Measurements from ENCODE around the gene COLQ.

Gene COLQ

DNA sequence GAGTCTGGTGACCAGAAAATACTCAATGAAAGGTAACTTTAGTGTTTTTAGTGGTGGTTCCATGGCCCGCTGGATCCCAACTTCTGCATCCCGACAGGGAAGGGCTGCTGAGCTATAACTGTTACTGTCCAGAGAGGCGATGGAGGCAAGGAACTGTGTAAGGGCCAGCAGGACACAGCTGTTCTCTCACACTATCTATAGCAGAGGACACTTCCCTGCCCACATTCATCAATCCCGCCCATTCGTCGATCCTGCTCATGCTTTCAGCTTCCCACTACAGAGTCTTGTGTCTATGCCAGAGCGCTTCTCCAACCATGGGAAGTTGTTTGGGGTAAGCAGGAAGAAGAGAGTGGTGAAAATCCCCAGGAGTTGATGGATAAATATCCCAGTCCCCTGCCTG is 8.4 kb downstream of the COLQ start:
- TF ChIP-seq, protein P1, sequence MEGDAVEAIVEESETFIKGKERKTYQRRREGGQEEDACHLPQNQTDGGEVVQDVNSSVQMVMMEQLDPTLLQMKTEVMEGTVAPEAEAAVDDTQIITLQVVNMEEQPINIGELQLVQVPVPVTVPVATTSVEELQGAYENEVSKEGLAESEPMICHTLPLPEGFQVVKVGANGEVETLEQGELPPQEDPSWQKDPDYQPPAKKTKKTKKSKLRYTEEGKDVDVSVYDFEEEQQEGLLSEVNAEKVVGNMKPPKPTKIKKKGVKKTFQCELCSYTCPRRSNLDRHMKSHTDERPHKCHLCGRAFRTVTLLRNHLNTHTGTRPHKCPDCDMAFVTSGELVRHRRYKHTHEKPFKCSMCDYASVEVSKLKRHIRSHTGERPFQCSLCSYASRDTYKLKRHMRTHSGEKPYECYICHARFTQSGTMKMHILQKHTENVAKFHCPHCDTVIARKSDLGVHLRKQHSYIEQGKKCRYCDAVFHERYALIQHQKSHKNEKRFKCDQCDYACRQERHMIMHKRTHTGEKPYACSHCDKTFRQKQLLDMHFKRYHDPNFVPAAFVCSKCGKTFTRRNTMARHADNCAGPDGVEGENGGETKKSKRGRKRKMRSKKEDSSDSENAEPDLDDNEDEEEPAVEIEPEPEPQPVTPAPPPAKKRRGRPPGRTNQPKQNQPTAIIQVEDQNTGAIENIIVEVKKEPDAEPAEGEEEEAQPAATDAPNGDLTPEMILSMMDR (IDR thresholded peaks at IDR 0.05; ENCODE audit: insufficient read depth, low read depth, low read length, missing control alignments) = no peak
- H3K4me3 ChIP-seq (ENCODE audit: low read depth, low read length) = no peak overlapping the region
- no peak for DNase-seq (ENCODE audit: low read depth)

DNA sequence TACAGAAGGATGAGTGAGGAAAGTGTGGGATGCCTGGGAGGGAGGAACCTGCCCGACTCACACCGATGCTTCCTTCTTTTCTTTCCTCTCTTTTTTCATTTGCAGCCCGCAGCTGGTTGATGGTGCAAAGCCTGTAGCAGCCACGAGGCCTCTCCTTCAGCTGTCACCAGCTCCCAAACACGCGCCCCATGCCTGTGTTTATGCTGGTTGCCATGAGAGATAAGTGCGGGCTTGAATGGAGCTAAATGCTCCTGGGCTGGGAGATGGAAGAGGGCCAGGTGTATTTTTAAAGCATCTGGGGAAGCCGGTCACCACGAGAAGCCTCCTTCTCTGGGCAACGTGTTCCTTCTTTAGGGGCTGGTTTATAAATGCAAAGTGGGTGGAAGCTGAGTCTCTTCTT is 9.3 kb downstream of the COLQ start:
- no peak for DNase-seq (ENCODE audit: low read depth)

DNA sequence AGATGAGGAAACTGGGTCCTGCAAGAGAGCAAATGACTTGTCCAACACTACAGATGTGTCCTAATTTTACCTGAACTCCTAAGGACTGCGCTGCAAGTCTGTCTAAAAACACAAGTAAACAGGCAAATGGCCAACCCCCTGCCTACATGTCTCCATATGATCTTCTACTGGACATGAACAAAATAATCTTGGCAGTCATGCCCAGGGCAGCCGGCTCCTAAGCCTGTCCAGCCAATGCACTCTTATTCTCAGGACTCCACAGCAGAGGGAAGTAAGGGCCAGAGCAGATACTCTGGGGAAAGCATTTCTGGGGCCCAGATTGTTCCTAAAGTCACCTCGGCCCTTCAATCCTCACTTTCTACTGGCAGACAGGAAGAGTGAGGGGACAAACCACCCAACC is 10.3 kb downstream of the COLQ start:
- H3K4me3 ChIP-seq (ENCODE audit: low read depth, low read length) = no peak overlapping the region
- DNase-seq (ENCODE audit: low read depth) = no peak
- TF ChIP-seq, protein P1 (IDR thresholded peaks at IDR 0.05; ENCODE audit: insufficient read depth, low read depth, low read length, missing control alignments) = no peak

More for the DNA sequence above, 9.3 kb downstream of the COLQ start:
- TF ChIP-seq, protein P1 (IDR thresholded peaks at IDR 0.05; ENCODE audit: insufficient read depth, low read depth, low read length, missing control alignments) = no peak
- H3K4me3 ChIP-seq (ENCODE audit: low read depth, low read length) = no peak overlapping the region

DNA sequence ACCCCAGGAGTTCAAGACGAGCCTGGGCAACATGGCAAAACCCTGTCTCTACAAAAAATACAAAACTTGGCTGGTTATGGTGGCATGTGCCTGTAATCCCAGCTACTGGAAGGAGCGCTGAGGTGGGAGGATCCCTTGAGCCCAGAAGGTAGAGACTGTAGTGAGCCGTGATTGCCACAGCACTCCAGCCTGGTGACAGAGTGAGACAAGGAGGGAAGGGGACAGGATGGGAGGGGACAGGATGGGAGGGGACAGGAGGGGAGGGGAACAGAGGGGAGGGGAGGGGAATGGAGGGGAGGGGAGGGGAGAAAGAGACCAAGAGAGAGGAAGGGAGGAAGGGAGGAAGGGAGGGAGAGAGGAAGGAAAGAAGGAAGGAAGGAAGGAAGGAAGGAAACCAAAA is 11.0 kb downstream of the COLQ start:
- TF ChIP-seq, protein P1 (IDR thresholded peaks at IDR 0.05; ENCODE audit: insufficient read depth, low read depth, low read length, missing control alignments) = no peak
- no peak for DNase-seq (ENCODE audit: low read depth)
- H3K4me3 ChIP-seq (ENCODE audit: low read depth, low read length) = no peak overlapping the region

DNA sequence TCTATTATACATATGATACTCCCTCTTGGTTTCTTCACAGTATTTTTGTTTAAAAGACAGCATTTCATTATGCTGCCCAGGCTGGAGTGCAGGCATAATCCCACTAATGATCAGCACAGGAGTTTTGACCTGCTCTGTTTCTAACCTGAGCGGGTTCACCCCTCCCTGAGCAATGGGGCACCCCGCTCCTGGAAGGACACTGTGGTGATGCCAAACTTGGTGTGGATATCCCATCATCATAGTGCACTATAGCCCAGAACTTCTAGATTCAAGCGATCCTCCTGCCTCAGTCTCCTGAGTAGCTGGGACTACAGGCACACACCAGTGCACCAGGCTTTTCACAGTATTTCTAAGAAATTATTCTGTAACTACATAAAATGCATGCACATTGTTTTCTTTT is 14.9 kb downstream of the COLQ start:
- no peak for DNase-seq (ENCODE audit: low read depth)
- TF ChIP-seq, protein P1 (IDR thresholded peaks at IDR 0.05; ENCODE audit: insufficient read depth, low read depth, low read length, missing control alignments) = no peak

DNA sequence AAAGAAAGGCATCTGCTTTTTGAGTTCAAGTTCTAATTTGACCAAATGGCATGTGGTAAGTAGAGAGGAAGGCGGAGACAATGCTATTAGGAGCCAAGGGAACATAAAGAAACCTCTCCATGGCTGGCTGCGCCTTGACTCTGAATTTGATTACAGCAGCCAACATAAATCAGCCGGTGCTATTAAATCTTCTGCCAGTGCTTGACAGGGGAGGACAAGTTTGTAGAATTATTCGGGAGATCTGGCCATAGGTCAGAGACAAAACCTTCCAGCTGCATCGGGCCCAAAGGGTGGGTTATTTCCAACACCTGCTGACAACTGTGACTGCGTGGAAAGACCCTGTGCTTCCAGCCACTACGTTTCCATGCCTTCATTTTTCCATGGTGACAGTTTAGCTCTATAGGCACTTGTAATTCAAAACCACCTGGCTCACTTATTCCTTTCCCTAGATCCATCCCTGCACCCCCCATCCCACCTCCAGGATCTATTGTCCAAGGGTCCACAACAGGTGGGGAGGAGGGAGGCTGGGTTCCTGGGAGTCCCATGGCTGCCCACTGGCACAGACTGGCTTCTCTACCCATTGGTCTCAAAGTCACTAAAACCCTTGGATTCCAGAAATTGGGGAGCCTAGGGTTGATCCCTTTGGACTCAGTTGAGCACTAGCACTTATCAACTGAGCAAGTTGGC is 15.9 kb downstream of the COLQ start:
- H3K4me3 ChIP-seq (ENCODE audit: low read depth, low read length) = no peak overlapping the region
- TF ChIP-seq, protein P1 (IDR thresholded peaks at IDR 0.05; ENCODE audit: insufficient read depth, low read depth, low read length, missing control alignments) = no peak
- DNase-seq (ENCODE audit: low read depth) = no peak

More for the DNA sequence above, 14.9 kb downstream of the COLQ start:
- H3K4me3 ChIP-seq (ENCODE audit: low read depth, low read length) = no peak overlapping the region

DNA sequence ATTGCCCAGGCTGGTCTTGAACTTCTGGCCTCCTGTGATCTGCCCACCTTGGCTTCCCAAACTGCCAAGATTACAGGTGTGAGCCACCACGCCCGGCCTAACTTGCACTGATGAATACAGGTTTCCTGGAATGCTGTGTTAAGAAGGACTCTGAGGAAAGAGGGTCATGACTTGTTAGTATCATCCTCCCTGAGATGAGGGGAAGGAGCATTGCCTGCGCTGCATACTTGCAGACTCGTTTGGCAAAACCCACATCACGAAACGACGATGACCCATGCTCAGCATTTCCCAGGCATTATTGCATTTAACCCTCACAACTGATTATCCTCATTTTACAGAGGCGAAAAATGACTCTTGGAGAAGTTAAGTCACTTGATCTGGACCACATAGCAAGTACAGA is 18.9 kb downstream of the COLQ start:
- DNase-seq (ENCODE audit: low read depth) = no peak
- H3K4me3 ChIP-seq (ENCODE audit: low read depth, low read length) = no peak overlapping the region
- TF ChIP-seq, protein P1 (IDR thresholded peaks at IDR 0.05; ENCODE audit: insufficient read depth, low read depth, low read length, missing control alignments) = no peak
